KOPT-K1 (cell line): Measurements from ENCODE around the gene MMP26.

Experiments used
- H3K27ac ChIP-seq: fragments of 200-600 bp; sonication (generic); 2 replicates; pipeline ENCODE4 v1.5.1; 2016; ENCODE audit warnings: antibody characterized with exemption, mild to moderate bottlenecking, low read depth, low read length; ENCODE audit not compliant: poor library complexity, severe bottlenecking
- H3K36me3 ChIP-seq: fragments of 200-600 bp; sonication (generic); 2 replicates; pipeline ENCODE4 v1.5.1; 2017; ENCODE audit warnings: antibody characterized with exemption, mild to moderate bottlenecking, low read length, moderate library complexity; ENCODE audit not compliant: insufficient read depth
- H3K9me3 ChIP-seq: fragments of 200-600 bp; sonication (generic); 2 replicates; pipeline ENCODE4 v1.5.1; 2017; ENCODE audit warnings: antibody characterized with exemption, low read length, mild to moderate bottlenecking; ENCODE audit not compliant: insufficient read depth, poor library complexity, severe bottlenecking

The MMP26 gene

DNA sequence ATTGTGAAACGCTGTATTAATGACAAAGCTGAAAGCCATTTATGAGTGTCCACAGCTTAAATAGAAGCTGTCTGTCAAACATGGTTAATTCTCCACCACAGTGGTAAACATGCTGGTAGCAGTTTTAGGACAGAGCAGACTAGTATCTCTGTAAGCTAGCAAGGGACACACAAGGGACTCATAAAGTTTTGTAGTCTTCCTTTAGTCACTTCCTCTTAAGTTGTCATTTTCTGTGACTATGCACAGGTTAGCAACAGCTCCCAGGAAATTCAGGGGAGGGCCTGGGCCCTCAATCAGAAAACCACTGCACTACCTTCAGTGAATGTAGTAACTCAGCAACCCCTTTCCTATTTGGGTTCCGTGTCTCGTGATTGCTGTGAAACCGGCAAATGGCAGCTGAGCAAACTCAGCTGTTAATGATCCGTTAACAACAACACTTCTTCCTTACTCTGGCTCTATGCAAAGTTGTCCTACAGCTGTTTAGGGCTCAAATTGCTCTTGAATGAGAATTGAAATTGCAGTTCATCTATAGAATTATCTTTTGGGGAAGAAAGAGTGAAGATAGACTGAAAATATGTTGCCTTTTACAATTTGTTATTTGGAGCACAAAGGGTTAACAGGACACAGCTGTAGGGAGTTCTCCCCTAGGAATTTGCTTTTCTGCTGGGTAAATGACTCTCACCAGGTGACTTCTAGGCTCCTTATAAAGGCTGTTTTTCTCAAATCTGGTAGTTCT lies at the start of gene MMP26:
Gene MMP26 (plus strand): TSS at position 731 of the 736 bp plus-strand sequence.
- no peak within 1 kb of the TSS for H3K27ac ChIP-seq
- no peaks in the 10 kb centered on the region for H3K9me3 ChIP-seq
- H3K36me3 ChIP-seq, result no peaks in the 10 kb centered on the region

GRCh38 chr11:4658629-4659445 lies 45.7 kb upstream of the MMP26 start:
- Histone ChIP-seq H3K36me3 (no peaks in the 10 kb centered on the region), H3K9me3 (no peaks in the 10 kb centered on the region), H3K27ac (no peak overlapping the region)

- H3K36me3 ChIP-seq, result no peaks in the 10 kb centered on the region
- no peaks in the 10 kb centered on the region for H3K9me3 ChIP-seq
- no peak overlapping the region for H3K27ac ChIP-seq
Observed at GRCh38 chr11:4662876-4663275, 41.7 kb upstream of the MMP26 start.

GRCh38 chr11:4664183-4664582 lies 40.4 kb upstream of the MMP26 start:
- Histone ChIP-seq H3K36me3 (no peaks in the 10 kb centered on the region), H3K27ac (no peak overlapping the region), H3K9me3 (no peaks in the 10 kb centered on the region)

GRCh38 chr11:4664786-4665185 lies 39.8 kb upstream of the MMP26 start:
- Histone ChIP-seq H3K36me3 (no peaks in the 10 kb centered on the region), H3K9me3 (no peaks in the 10 kb centered on the region), H3K27ac (no peak overlapping the region)

GRCh38 chr11:4665424-4665823 lies 39.2 kb upstream of the MMP26 start:
- no peaks in the 10 kb centered on the region for H3K36me3 ChIP-seq

DNA sequence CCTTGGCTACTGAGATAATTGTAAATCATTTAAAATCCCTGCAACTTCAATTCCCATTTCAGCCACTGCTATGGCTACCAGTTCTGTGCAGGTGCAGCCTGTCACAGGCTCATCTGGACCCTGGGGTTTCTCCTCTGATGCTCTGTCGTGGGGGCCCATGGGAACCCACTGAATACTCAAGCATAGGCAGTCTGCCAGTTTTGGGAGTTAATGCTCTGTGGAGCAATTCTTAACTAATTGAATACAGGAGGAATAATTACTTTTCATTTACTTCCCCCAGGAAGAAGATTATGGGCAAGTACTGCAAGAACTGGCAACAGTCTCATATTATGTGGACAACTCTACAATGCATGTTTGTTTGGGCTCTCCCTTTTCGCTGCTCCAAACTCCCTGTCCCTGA lies 32.8 kb upstream of the MMP26 start:
- no peaks in the 10 kb centered on the region for H3K36me3 ChIP-seq
- H3K9me3 ChIP-seq, result no peaks in the 10 kb centered on the region
- H3K27ac ChIP-seq, result no peak overlapping the region

More at GRCh38 chr11:4665424-4665823, 39.2 kb upstream of the MMP26 start:
- H3K27ac ChIP-seq, result no peak overlapping the region
- no peaks in the 10 kb centered on the region for H3K9me3 ChIP-seq

- Histone ChIP-seq H3K27ac (no peak overlapping the region), H3K9me3 (no peaks in the 10 kb centered on the region), H3K36me3 (no peaks in the 10 kb centered on the region)
Observed at GRCh38 chr11:4672470-4672869, 32.1 kb upstream of the MMP26 start.

DNA sequence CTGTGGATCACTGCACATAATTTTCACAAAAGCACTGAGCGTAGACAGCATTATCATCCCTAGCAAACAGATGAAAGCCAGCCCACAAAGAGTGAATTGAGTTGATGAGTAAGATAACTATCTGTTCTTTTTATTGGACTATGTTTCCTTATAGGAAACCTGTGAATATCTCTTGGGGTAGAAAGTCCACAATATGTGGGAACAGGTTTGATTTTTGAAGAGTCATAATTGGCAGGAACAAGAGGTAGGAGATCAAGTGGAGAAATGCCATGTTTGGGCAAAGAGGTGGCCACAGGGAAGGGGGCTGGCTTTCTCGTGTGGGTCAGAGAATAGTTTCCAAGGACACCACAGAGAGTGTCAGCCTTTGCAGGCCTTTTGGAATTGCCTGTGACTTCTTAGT lies 30.8 kb upstream of the MMP26 start:
- Histone ChIP-seq H3K36me3 (no peaks in the 10 kb centered on the region), H3K27ac (no peak overlapping the region), H3K9me3 (no peaks in the 10 kb centered on the region)

DNA sequence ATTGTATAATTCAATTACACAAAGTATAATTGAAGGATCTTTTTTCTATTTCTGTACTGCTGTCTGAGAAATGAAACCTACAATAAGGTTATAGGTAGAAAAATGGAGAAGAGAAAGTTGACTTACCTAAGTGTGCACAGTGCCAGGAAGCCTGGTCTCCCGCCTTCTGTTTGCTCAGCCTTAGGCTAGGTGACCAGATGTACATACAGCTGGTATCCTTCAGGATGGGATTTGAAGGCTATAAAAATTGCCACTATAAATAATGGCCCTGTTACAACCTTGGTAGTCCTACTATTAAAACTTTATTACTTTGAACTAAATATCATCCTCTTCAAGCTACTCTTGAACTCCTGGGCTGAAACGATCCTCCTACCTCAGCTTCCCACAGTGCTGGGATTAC lies 26.6 kb upstream of the MMP26 start:
- no peaks in the 10 kb centered on the region for H3K36me3 ChIP-seq
- no peaks in the 10 kb centered on the region for H3K9me3 ChIP-seq
- H3K27ac ChIP-seq, result no peak overlapping the region

DNA sequence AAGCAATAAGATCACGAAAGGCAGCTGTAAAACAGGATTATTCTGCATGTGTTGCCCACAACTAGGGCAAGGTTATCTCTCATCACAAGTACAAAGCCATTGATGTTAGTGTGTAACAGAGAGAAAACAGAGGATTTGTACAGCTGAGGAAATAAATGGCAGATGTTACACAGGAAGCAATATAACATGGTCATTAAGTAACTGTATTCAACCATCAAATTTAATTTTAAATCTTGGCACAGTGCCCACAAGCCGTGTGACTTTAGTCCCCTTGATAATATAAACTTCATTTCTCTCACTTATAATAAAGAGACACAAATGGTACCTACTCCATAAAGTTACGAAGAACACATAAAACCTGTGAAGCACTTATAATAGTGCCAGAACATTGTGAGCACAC lies 24.2 kb upstream of the MMP26 start:
- Histone ChIP-seq H3K36me3 (no peaks in the 10 kb centered on the region), H3K27ac (no peak overlapping the region), H3K9me3 (no peaks in the 10 kb centered on the region)

DNA sequence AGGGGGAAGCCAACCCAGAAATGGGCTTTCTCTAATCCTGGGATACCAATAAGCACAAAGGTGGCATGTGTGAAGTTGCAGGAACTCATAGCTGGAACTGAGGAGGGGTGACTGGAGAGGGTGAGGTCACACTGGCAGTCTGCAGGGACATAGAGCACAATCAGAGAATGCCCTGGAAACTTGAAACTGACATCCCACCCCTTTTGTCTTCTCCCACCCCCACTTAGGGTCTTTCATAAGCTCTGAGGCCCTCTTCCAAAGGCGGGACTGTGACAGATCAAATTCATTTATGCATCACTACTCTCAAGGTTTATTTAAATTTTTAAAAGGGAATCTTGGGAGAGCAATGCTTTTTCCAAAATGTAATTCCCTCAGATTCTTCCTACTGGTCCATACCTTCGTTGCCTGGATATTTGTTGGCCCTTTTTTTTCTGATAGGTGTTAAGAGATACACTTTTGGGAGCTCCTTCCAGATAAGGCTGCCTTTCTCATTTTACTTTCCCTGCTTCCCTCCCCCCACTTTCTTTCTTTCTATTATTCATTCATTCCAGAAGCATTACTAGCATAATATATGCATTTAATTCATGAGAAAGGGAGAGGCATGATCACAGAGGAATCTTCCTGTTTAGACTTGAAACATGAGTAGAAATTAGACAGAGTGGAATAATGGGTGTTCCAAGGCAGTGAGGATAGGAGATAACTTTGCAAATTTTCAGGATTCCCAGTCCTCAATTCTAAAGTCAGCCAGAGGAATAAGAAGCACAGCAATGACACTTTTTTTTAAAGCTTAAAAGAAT lies 21.8 kb upstream of the MMP26 start:
- H3K36me3 ChIP-seq, result no peaks in the 10 kb centered on the region
- no peak overlapping the region for H3K27ac ChIP-seq
- H3K9me3 ChIP-seq, result no peaks in the 10 kb centered on the region

GRCh38 chr11:4684631-4685285 lies 19.8 kb upstream of the MMP26 start:
- no peaks in the 10 kb centered on the region for H3K9me3 ChIP-seq
- H3K36me3 ChIP-seq, result no peaks in the 10 kb centered on the region
- no peak overlapping the region for H3K27ac ChIP-seq

- no peaks in the 10 kb centered on the region for H3K36me3 ChIP-seq
Observed at GRCh38 chr11:4695442-4695841, 9.1 kb upstream of the MMP26 start.

DNA sequence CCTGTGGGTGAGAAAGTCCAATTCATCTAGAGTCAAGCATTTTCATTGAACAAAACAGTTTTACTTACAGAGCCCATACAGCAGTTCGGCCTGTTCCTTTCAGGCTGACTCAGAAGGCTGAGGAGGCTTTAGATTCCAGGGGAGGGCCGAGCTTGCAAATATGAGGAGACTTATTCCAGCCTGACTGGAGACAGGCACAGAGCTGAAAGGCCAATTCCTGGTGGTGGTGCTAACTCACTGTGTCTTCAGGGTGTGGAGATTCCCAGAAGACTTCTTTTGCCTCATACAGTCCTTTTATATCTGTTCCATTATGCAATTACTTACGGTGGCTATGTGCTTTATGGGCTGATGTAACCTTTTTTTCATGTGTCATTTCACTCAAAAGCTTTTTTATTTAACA lies 7.0 kb upstream of the MMP26 start, which contains the start of gene OR51E2:
Gene OR51E2 (minus strand): TSS at position 269 of the 400 bp plus-strand sequence. CDS start 15,142 bp downstream, outside the sequence.
- Histone ChIP-seq H3K36me3 (no peaks in the 10 kb centered on the region), H3K27ac (no peak within 1 kb of the TSS), H3K9me3 (no peaks in the 10 kb centered on the region)

More at GRCh38 chr11:4695442-4695841, 9.1 kb upstream of the MMP26 start:
- no peak overlapping the region for H3K27ac ChIP-seq
- no peaks in the 10 kb centered on the region for H3K9me3 ChIP-seq
